ENCODE measurements around the gene SPATS2L. TPM values are rescaled to one million over a fixed set of nuclear protein-coding genes. Genes with fewer than 3 reads are reported as not detected.

Gene SPATS2L
- polyA plus RNA-seq, 1 of the 3 experiments (the other 2 are of a cell fraction), result 86.8 TPM

DNA sequence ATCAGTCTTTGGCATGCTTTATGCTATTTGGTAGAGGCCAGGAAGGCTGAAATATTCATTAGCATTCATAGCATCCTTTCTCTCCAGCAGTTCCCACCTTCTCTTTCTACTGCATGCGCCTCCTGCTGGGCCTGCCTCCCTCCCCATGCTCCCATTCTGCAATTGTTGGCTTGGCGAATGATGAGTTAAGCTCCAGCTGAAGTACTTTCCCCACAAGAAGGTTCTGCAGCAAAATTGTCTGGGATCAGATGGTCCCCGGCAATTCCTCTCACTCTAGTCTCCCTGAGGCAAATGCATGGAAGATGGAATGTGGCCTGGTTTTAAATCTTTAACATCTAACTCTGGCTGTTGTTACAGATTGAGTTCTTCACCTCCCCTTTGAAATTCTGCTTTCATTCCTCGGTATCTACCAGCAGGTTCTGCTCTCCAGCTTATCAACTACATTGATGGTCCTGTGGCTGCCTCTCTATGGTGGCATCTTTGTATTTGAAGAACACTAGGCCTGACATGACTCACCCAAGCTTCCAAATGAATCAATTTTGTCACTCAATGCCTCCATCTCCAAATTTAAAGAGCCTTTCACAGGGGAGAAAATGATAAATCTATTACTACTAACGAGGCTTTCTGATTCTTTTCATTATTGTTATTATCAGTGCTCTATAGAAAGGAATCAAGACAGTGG lies 147.5 kb downstream of the SPATS2L start:
- Histone ChIP-seq H4K20me1 (ENCODE audit: insufficient read depth) (no peaks in the 10 kb centered on the region), H2AFZ (ENCODE audit: low read depth) (no peak overlapping the region), H3F3A (replicated peaks; ENCODE audit: insufficient read depth) (peaks cover 20% of the 10 kb centered on the region), H3K9me2 (no peaks in the 10 kb centered on the region), H3K36me3 (replicated peaks in 1 of 2; ENCODE audit: control insufficient read depth in 1 of 2, insufficient read depth in 2 of 2, low read length in 1 of 2) (peaks cover 10 to 31% of the 10 kb centered on the region in 2 experiments), H3K9ac (no peak overlapping the region), H3K79me2 (ENCODE audit: insufficient read depth) (no peaks in the 10 kb centered on the region; the same call in 1 of the 2 replicates), H3K4me3 (ENCODE audit: low read depth in 2 of 2, low read length in 1 of 2) (no peak overlapping the region), H3K27me3 (ENCODE audit: insufficient read depth) (no peaks in the 10 kb centered on the region), H3K9me3 (no peaks in the 10 kb centered on the region), H3K4me1 (ENCODE audit: control insufficient read depth in 1 of 2, insufficient read depth in 2 of 2, low read depth in 1 of 2, low read length in 1 of 2) (peaks cover 14 to 15% of the 10 kb centered on the region in 2 experiments; a peak in 3 of 4 replicates), H3K27ac (ENCODE audit: low read depth in 2 of 2, low read length in 1 of 2) (no peak overlapping the region), H3K4me2 (no peak overlapping the region)
- DNase-seq, result no peak
- ChIA-PET POLR2A (interaction anchor here (0.6 kb wide), 1 partner anchor 232 kb away, joined by 3 read pairs; no protein-coding TSS in a partner anchor), CTCF (interaction anchor here (0.7 to 4.5 kb wide), 3 partner anchors 12 to 27 kb away, joined by 3 to 20 read pairs (median 3); no protein-coding TSS in a partner anchor)
- 80% methylated on average over 5 of the region's 5 CpGs for WGBS (ENCODE audit: low lambda C conversion rate)
- TF ChIP-seq EP300 (IDR thresholded peaks at IDR 0.05; ENCODE audit: borderline replicate concordance in 1 of 2, low read depth in 1 of 2, low read length in 1 of 2) (no peak), RFX5 (IDR thresholded peaks at IDR 0.05; ENCODE audit: low read length) (no peak), POLR2AphosphoS5 (IDR thresholded peaks at IDR 0.05; ENCODE audit: low read depth, low read length) (no peak), TAF1 (IDR thresholded peaks at IDR 0.05; ENCODE audit: borderline replicate concordance, low read depth, low read length) (no peak), TEAD4 (IDR thresholded peaks at IDR 0.05; ENCODE audit: borderline replicate concordance, insufficient read depth) (no peak), JUND (IDR thresholded peaks at IDR 0.05) (no peak), MXI1 (IDR thresholded peaks at IDR 0.05; ENCODE audit: low read depth, low read length) (no peak), GABPA (IDR thresholded peaks at IDR 0.05; ENCODE audit: low read depth) (no peak)
- TF ChIP-seq, protein P1, sequence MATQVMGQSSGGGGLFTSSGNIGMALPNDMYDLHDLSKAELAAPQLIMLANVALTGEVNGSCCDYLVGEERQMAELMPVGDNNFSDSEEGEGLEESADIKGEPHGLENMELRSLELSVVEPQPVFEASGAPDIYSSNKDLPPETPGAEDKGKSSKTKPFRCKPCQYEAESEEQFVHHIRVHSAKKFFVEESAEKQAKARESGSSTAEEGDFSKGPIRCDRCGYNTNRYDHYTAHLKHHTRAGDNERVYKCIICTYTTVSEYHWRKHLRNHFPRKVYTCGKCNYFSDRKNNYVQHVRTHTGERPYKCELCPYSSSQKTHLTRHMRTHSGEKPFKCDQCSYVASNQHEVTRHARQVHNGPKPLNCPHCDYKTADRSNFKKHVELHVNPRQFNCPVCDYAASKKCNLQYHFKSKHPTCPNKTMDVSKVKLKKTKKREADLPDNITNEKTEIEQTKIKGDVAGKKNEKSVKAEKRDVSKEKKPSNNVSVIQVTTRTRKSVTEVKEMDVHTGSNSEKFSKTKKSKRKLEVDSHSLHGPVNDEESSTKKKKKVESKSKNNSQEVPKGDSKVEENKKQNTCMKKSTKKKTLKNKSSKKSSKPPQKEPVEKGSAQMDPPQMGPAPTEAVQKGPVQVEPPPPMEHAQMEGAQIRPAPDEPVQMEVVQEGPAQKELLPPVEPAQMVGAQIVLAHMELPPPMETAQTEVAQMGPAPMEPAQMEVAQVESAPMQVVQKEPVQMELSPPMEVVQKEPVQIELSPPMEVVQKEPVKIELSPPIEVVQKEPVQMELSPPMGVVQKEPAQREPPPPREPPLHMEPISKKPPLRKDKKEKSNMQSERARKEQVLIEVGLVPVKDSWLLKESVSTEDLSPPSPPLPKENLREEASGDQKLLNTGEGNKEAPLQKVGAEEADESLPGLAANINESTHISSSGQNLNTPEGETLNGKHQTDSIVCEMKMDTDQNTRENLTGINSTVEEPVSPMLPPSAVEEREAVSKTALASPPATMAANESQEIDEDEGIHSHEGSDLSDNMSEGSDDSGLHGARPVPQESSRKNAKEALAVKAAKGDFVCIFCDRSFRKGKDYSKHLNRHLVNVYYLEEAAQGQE (IDR thresholded peaks at IDR 0.05; ENCODE audit: low read depth, low read length), result no peak
- TF ChIP-seq, protein P2, sequence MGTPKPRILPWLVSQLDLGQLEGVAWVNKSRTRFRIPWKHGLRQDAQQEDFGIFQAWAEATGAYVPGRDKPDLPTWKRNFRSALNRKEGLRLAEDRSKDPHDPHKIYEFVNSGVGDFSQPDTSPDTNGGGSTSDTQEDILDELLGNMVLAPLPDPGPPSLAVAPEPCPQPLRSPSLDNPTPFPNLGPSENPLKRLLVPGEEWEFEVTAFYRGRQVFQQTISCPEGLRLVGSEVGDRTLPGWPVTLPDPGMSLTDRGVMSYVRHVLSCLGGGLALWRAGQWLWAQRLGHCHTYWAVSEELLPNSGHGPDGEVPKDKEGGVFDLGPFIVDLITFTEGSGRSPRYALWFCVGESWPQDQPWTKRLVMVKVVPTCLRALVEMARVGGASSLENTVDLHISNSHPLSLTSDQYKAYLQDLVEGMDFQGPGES (IDR thresholded peaks at IDR 0.05; ENCODE audit: low read depth, low read length), result no peak
- TF ChIP-seq, protein P3, sequence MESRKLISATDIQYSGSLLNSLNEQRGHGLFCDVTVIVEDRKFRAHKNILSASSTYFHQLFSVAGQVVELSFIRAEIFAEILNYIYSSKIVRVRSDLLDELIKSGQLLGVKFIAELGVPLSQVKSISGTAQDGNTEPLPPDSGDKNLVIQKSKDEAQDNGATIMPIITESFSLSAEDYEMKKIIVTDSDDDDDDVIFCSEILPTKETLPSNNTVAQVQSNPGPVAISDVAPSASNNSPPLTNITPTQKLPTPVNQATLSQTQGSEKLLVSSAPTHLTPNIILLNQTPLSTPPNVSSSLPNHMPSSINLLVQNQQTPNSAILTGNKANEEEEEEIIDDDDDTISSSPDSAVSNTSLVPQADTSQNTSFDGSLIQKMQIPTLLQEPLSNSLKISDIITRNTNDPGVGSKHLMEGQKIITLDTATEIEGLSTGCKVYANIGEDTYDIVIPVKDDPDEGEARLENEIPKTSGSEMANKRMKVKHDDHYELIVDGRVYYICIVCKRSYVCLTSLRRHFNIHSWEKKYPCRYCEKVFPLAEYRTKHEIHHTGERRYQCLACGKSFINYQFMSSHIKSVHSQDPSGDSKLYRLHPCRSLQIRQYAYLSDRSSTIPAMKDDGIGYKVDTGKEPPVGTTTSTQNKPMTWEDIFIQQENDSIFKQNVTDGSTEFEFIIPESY (IDR thresholded peaks at IDR 0.05; ENCODE audit: borderline replicate concordance, low read depth), result no peak
- TF ChIP-seq, protein P4, sequence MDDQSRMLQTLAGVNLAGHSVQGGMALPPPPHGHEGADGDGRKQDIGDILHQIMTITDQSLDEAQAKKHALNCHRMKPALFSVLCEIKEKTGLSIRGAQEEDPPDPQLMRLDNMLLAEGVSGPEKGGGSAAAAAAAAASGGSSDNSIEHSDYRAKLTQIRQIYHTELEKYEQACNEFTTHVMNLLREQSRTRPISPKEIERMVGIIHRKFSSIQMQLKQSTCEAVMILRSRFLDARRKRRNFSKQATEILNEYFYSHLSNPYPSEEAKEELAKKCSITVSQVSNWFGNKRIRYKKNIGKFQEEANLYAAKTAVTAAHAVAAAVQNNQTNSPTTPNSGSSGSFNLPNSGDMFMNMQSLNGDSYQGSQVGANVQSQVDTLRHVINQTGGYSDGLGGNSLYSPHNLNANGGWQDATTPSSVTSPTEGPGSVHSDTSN (IDR thresholded peaks at IDR 0.05), result no peak
- TF ChIP-seq, protein P5, sequence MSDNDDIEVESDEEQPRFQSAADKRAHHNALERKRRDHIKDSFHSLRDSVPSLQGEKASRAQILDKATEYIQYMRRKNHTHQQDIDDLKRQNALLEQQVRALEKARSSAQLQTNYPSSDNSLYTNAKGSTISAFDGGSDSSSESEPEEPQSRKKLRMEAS (IDR thresholded peaks at IDR 0.05; ENCODE audit: low read depth), result no peak
